LNCaP clone FGC (cell line): Measurements from ENCODE around the gene SCN8A.

Experiments
- DNase-seq: peaks from one replicate; pipeline ENCODE4 v3.0.0-alpha.2; 2011; ENCODE audit warnings: low read depth
- H3K4me3 ChIP-seq: 2 replicates; pipeline ENCODE4 v1.5.1; 2011; ENCODE audit warnings: mild to moderate bottlenecking, low read depth, low read length, control low read depth
- CTCF ChIP-seq: IDR thresholded peaks from 2 replicates; pipeline ENCODE4 v1.5.1; 2012; ENCODE audit warnings: mild to moderate bottlenecking; ENCODE audit not compliant: control insufficient read depth, insufficient read depth; ENCODE audit errors: extremely low read depth

The SCN8A gene

GRCh38 chr12:51589060-51589459 is 2.0 kb upstream of the SCN8A start:
- H3K4me3 ChIP-seq = no peak overlapping the region
- DNase-seq = no peak
- no peak for TF ChIP-seq CTCF

- no peak for DNase-seq
- no peak for TF ChIP-seq CTCF
- H3K4me3 ChIP-seq = no peak overlapping the region
Observed at GRCh38 chr12:51589557-51590176, 1.4 kb upstream of the SCN8A start.

GRCh38 chr12:51590347-51591015 is 552 bp upstream of the SCN8A start:
- TF ChIP-seq CTCF = peak; percentile 80
- DNase-seq = no peak
- peak overlapping the region; percentile 41 for H3K4me3 ChIP-seq

GRCh38 chr12:51592034-51592705 is 1.1 kb downstream of the SCN8A start:
- no peak for TF ChIP-seq CTCF
- H3K4me3 ChIP-seq = no peak overlapping the region
- DNase-seq = no peak

- no peak for TF ChIP-seq CTCF
- H3K4me3 ChIP-seq = no peak overlapping the region
- DNase-seq = no peak
Observed at GRCh38 chr12:51593021-51593420, 2.0 kb downstream of the SCN8A start.

- no peak for TF ChIP-seq CTCF
- peak; percentile 31 for DNase-seq
- no peak overlapping the region for H3K4me3 ChIP-seq
Observed at GRCh38 chr12:51593539-51593938, 2.5 kb downstream of the SCN8A start.
